Stimulated activated CD4-positive, alpha-beta T cell treated with anti-CD3 and anti-CD28 coated beads, TNF-alpha, amount 100 ng/mL, for 4 hours (primary cell): ENCODE results near the gene ATP5F1C.
"Not testable (repeated sequence)": the region's sequence is repeated elsewhere in the genome, so short reads cannot be mapped to it uniquely, and the experiment has no call there.

Source experiments
- DNase-seq, 3 experiments: peaks; one replicate each; pipeline ENCODE4 v3.0.0-alpha.2; 2020; ENCODE audit warnings: low read depth in 3 of 3

ATP5F1C gene

DNA sequence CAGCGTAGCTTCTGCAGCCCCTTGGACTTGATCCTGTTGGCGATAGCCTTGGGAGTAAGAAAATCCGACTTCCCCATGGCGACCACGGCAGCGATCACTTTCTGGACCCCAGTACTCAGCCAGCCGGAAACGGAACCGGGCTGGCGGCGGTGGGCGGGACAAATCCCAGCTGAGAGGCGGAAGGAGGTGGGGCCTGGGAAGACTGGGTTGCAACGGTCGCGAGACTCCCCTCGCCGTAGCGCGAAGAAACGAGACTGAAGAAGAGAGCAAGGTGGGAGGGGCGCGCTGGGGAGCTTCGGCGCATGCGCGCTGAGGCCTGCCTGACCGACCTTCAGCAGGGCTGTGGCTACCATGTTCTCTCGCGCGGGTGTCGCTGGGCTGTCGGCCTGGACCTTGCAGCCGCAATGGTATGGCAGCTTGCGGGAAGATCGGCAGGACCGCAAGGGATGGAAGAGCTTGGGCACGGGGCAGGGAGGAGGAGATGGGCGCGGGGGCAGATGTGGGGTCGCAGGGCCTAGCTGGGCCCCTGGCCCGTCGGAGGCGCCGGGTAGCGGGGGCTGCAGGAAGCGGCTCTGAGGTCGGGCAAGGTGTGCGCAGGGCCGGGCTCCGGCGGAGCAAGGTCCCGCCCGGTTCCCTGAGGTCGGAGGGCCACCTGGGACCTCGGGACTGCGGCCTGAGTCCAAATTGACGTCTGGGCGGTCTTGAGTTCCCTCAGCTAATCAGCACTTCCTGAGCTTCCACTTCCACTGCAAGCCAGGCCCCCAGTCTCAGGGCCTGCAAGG, at the start of gene ATP5F1C, which contains the start of gene KIN:
TSS of gene ATP5F1C (plus strand) at position 321 of the 782 bp plus-strand sequence. CDS start at position 352, 31 bp downstream.
TSS of gene KIN (minus strand) at position 137 of the 782 bp plus-strand sequence. CDS start at position 77, 60 bp downstream.
- DNase-seq = peak; percentile 95 to 96 (median 95)

DNA sequence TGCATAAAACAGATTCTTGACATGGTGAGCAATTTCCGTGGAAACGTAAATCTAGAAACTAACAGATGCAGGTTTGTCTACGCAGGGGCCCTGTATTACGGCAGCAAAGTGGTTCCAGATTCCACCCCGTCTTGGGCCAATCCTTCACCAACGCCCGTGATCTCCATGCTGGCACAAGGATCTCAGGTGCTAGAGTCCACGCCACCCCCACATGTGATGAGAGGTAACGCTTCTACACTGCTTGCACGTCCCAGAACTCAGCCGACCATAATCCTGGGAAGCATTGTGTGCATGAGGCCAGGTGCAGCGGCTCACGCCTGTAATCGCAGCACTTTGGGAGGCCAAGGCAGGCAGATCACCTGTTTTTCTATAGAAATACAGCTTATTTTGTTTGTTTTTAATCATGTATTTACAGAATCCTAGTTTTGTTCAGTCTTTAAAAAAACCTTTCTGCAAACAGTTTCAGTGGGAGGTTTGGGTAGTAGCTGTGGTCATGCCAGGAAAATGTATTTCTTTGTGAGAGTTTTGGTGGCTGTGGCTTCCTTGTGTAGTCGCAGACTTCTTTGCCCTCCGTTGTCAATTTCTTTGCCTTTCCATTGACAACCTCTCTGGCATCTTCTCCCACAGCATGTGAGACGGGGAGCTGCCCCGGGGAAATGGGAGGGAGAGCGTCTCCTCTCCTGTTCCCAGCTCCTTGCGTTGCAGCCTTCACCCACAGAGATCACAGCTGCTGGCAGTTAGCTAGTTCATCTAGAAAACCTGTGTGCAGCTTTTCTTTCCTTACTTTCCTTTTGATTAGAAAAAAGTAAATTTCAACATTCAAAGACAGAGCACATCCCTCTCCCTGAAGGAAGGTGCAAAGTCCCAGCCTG, 49.2 kb upstream of the ATP5F1C start:
- no peak for DNase-seq

DNA sequence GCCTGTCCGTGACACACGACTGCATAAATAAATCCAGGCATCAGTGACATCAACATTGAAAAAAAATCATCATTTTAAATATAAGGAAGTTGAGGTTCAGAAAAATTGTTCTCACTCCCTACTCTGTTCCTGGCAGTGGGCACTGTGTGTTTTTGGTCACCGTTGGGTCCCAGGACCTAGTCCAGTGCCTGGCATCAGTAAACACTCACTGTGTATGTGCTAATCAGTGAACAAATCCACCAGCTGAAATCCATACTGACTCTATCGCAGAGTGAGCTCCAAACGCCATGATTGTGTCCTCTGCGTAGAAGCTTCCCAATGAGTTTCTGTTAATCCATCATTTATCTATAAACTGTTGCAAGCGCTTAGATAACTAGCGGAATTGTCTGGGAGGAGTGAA, 43.7 kb upstream of the ATP5F1C start:
- DNase-seq = no peak

DNA sequence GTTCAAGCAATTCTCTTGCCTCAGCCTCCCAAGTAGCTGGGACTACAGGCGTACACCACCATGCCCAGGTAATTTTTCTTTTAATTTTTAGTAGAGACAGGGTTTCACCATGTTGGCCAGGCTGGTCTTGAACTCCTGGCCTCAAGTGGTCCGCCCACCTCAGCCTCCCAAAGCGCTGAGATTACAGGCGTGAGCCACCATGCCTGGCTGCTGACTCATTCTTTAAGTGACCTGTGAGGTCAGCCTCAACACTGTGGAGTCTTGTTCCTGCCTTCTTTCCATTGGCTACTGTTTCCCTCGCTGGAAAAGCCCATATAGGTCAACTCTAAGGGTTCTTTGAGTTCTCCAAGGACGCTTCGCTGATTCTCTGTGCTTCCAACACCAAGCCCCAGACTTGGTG, 39.3 kb upstream of the ATP5F1C start:
- DNase-seq = not testable (repeated sequence)

DNA sequence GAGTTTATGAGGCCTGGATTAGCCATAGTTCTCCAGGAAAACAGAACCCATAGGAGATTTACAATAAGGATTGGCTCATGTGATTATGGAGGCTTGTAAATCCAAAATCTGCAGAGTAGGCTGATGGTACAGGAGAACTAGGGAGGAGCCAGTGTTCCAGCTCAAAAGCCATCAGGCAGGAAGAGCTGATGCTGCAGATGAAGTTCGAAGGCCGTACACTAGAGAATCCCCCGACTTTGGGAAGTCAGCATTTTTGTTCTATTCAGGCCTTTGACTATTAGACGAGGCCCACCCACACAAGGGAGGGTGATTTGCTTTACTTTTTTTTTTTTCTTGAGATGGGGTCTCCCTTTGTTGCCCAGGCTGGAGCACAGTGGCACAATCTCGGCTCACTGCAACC, 37.8 kb upstream of the ATP5F1C start:
- no peak for DNase-seq

DNA sequence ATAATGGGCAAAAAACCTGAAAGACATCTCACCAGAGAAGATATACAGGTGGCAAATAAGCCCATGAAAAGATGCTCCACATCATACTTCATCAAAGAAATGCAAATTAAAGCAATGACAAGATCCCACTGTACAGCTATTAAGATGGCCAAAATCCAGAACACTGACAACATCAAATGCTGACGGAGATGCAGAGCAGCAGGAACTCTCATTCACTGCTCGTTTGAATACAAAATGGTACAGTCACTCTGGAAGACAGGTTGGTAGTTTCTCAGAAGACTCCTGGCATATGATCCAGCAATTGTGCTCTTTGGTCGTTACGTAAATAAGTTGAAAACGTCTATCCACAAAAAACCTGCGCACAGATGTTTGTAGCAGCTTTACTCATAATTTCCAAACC, 35.7 kb upstream of the ATP5F1C start:
- no peak for DNase-seq

DNA sequence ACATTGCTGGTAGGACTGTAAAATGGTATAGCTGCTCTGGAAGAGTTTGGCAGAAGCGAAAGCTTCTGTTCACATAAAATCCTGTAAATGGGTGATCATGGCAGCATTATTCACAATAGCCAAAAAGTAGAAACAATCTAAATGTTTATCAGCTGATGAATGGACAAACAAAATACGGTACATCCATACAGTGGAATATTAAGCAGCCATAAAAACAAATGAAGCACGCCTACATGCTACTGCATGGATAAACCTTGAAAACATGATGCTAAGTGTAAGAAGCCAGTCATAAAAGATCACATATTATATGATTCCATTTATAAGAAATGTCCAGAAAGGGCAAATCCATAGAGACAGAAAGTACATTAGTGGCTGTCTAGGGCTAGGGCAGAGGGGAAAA, 32.9 kb upstream of the ATP5F1C start:
- no peak for DNase-seq

DNA sequence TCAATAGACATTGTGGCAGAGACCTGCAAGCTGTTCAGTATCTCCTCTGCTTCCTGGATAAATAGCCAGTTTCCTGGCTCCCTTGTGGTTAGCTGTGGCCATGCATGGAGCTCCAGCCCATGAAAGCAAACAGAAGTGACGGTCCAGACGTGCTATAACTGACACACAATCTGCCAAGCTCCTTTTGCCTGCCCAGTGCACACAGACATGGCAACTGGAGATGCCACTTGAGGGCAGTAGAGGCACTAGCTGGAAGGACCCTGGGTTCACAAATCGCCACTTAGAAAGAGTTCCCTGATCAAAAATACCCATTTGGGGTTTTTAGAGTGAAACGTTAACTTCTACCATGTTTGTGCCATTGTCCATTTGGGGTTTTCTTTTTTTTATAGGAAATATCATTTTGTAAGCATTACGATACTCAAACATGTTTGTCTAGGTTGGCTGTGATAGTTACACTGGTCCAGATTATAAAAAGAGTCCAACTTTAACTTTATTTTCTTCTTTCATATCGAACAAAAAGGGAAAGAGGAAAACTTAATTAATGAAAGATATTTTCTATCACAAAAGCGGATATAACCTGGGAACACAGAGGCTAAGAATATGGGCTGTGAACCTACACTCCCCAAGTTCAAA, 31.5 kb upstream of the ATP5F1C start:
- DNase-seq = no peak

DNA sequence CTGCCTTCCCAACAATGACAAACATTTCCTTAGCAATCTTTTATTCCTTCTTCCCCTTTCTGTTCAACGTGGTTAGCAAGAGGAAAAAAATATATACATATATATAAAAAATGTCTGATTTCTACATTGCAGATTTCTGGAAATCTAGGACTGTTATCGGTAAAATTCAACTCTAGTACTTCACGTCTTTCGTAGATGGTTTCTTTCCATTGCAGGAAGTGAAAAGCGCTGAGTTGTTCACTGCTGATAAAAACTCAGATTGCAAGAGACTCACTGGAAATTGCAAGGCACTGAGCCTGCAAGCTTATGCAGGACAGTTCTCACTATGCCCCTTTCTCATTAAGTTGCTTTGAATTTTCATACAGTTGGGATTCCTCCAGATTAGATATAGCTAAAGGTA, 24.0 kb upstream of the ATP5F1C start:
- no peak for DNase-seq

DNA sequence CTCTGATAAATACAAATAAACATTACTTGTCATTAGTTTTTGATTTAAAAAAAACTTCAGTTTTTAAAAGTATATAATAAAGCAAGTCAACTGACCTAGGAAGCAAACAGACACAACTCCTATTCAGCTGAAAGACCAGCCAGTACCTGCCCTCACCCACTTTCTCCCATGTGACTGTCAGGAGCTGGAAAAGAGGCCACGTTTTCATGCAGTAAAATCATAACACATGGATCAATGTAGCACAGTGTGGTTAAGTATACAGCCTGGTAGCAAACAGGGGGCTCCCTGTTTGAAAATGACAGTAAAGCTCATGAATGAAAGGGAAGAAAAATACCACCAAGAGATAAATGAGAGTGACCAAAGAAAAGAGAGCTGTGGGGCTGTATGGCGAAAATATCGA, 21.7 kb upstream of the ATP5F1C start:
- DNase-seq = no peak

DNA sequence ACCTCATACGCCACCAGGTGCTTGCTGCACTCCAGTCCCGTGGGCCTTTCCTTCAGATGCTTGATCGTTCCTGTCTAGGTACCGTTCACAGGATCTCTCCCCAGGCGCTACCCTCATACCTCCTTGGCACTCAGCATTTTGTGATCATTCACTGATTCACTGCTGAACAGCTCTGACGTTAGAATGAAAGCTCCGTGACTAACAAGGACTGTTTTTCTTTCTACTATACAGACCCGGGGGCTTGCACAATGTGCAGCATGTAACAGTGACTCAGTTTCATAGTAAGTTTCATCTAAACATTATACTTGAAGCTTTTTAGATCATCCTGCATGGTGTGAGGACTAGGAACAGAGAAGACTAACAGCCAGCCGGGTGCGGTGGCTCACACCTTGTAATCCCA, 20.8 kb upstream of the ATP5F1C start:
- DNase-seq = no peak

DNA sequence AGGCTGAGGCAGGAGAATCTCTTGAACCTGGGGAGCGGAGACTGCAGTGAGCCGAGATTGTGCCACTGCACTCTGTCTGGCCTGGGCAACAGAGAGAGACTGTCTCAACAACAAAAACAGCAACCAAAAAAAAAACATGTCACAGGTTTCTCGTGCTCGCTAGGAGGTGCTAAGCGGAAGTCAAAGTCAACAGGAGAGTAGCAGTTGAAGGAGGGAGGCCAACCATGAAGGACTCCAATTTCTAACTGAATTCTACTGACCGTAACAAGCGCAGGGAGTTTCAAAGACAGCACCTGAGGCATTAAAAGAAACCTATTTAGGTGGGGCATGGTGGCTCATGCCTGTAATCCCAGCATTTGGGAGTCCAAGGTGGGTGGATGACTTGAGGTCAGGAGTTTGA, 19.6 kb upstream of the ATP5F1C start:
- DNase-seq = no peak

DNA sequence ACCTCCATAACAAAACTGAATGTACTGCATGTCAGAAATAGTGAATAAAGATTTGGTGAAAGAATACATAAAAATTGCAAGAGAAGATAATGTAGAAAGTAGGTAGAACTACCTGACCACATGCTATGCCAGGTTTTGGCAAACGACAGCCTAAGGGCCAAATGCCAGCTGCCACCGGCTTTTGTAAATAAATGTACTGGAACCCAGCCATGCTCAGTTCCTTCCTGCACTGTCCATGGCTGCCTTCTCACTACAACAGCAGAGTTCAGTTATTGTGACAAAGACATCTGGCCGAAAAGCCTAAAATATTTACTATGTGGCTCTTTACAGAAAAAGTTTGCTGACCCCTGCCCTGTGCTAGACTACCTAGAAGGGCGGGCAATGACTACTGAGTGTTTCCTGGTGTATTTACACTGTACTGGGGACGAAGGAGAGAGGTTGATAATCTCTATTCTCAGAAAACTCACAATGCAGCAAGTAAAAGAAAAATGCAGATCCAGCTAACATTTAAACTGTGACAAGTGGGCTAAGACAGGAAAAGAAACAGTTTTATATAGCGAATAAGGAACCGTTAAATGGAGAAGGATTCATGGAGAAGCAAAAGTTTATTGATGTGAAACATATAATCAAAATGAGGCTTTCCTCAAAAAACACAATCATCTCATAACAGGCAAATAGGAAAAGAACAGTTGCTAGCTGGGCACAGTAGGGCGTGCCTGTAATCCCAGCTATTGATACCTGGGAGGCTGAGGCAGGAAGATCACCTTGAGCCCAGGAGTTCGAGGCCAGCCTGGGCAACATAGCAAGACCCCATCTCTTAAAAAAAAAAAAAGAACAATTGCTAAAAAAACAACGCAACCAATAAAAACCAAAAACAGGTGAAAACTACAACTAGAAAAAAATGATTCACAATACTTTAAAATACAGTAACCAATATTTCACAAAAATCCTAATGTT, 13.9 kb upstream of the ATP5F1C start:
- no peak for DNase-seq

DNA sequence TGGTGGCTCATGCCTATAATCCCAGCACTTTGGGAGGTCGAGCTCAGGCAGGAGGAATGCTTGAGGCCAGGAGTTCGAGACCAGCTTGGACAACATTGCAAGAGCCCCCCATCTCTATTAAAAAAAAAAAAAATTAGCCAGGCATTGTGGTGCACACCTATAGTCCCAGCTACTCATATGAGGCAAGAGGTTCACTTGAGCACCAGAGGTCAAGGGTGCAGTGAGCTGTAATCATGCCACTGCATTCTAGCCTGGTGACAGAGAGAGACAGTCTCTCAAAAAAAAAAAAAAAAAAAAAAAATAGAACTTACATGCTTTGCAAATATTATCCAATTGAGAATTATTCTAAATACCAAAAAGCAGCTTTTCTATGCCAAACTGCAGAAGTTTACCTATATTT, 11.2 kb upstream of the ATP5F1C start:
- DNase-seq = no peak

DNA sequence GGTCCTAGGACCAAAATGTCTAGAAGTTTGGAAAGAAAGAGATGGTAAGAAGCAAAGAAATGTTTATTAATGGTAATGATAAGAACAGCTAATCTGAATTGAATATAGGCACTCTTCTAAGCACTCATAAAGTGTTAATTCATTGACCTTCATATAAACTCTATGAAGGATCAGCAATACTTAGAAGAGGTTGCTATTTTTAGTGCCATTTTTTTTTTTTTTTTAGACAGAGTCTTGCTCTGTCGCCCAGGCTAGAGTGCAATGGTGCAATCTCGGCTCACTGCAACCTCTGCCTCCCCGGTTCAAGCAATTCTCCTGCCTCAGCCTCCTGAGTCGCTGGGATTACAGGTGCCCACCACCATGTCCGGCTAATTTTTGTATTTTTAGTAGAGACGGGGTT, 5.8 kb upstream of the ATP5F1C start:
- not testable (repeated sequence) for DNase-seq

DNA sequence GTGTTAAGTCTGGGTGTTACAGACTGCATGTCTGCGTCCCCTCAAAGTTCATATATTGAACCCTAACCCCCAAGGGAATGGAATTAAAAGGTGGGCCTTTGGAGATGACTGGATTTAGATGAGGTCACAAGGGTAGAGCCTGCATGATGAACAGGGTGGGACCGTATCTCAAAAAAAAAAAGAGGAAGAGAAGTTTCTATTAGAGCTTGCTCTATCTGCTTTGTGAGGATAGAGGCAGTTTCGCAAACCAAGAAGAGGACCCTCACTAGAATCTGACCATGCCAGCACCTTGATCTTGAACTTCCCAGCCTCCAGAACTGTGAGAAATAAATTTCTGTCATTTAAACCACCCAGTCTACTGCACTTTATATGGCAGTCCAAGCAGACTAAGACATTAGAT, 1.5 kb upstream of the ATP5F1C start:
- no peak for DNase-seq

DNA sequence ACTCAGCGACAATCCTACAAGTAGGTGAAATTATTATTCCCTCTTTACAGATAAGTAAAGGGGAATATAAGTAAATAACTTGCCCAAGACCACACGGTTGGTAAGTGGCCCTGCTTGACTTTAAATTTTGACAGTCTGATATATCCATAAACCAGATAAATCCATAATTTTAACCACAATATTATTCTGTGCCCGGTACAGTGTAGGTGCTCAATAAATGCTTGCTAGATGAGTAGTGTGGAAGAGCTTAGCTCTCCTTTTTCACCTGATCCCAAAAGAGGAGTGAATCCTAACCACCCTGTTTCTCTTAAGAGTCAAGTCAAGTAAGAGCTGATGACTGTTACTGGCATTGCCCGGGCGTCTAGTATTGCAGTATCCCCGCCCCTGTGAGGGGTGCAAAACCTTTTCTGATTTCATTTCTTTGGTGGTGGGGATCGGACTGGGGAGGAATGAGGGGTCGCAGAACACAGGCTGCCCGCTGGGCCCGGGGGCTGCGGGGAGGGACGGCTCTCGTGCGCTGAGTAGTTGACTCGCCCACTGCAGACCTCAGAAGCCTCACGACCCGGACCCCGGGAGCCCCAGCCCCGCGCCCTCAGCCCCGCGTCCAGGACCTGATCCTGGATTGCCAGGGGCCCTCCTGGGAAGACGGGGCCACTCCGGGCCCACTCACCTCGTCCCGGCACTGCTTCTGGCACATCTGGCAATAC, 674 bp upstream of the ATP5F1C start:
- DNase-seq = no peak

DNA sequence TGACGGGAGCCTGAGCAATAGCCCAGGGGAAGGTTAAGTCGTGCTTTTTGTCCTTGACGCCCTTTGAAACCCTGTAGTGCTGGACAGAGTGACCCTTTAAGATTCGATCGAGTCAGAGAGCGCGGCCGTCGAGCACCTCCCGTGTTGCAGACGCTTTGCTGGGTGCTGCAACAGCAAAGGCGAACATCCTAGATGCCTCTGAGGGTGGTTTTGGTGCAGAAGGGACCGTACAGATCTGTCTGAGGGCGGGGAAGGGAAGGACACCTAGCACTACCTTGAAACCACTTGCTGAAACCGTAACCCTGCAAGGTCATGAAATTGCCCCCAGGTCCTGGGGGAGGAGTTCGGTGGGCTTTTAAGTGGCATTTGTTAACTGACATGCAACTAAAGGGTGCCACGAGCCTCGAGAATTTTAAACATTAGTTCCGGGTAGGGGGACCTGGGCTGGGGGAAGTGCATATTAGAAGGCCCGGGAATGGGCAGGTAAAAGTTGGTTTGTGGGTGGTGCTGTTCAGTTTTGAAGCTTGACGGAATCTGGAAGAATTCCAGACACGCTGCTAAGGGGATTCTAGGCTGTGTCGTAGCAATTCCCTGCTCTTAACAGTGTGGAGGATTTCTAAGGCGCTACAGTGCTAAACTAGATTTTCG, 786 bp downstream of the ATP5F1C start:
- DNase-seq = no peak

DNA sequence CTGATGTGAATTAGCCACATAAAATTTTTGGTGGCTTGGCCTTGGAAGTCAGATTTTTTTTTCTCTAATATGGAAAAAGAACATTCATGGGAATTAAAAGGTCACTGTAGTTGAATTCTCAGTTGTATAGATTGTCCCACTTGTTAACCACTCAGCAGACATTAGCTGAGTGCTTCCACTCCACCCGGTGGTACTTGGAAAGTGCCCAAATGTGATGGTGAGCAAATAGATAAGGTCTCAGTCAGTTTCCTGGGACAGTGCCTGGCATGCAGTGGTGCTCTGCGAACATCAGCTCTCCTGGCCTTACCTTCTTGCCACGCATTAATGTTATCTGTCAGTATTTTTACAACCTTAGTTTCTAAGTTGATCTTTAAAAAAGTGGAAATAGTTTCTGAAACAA, 1.4 kb downstream of the ATP5F1C start:
- DNase-seq = no peak

DNA sequence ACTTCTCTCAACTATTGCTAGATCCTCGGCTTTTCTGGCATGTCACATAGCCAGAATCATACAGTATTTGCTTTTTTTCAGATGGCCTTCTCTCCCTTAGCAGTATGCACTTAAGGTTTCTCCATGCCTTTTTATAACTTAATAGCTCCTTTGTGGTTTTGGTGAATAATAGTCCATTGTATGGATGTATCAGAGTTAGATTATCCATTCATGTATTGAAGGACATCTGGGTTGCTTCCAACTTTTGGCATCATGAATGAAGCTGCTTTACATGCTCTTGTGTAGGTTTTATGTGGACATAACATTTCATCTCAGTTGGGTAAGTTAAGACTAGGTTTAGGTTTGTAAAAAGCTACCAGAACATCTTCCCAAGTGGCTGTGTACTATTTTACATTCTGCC, 4.6 kb downstream of the ATP5F1C start:
- DNase-seq = no peak
